Tibial nerve (tissue), 4 donors: Measurements from ENCODE around the gene ITGAE.

Experiments
- CTCF ChIP-seq, 5 experiments: fragments of 200-600 bp in 3 of 5; fragments of 450-650 bp in 2 of 5; sonication (generic) in 3 of 5; IDR thresholded peaks; one replicate each; pipeline ENCODE4 v1.5.1; 2016 to 2019; ENCODE audit warnings: antibody characterized with exemption in 5 of 5, mild to moderate bottlenecking in 3 of 5, moderate library complexity in 2 of 5
- EP300 ChIP-seq, 2 donors: sonication (generic); formaldehyde crosslinking; IDR thresholded peaks; one replicate each; pipeline ENCODE4 v1.6.1; 2017; ENCODE audit warnings: antibody characterized with exemption in 2 of 2, mild to moderate bottlenecking in 1 of 2
- POLR2A ChIP-seq, 2 donors: fragments of 450-650 bp; IDR thresholded peaks; one replicate each; pipeline ENCODE4 v1.6.1; 2017; ENCODE audit warnings: antibody characterized with exemption in 2 of 2, mild to moderate bottlenecking in 2 of 2, moderate library complexity in 2 of 2

- TF ChIP-seq CTCF (IDR thresholded peaks at IDR 0.05): no peak
- no peak for TF ChIP-seq POLR2A (IDR thresholded peaks at IDR 0.05)
- no peak for TF ChIP-seq EP300 (IDR thresholded peaks at IDR 0.05)
Observed at GRCh38 chr17:3828852-3829232, 27.9 kb upstream of the ITGAE start.
